Transverse colon (tissue), 3 donors: ENCODE results near the gene COPA.

Source experiments
- CTCF ChIP-seq, 5 experiments: fragments of 200-600 bp in 3 of 5; fragments of 450-650 bp in 2 of 5; sonication (generic) in 3 of 5; IDR thresholded peaks; 1 replicate in 2 of 5; 2 replicates in 3 of 5; pipeline ENCODE4 v1.5.1; 2016 to 2017; ENCODE audit warnings: antibody characterized with exemption in 5 of 5, inconsistent platforms in 3 of 5, mild to moderate bottlenecking in 2 of 5, moderate library complexity in 1 of 5
- EP300 ChIP-seq: sonication (generic); formaldehyde crosslinking; IDR thresholded peaks from one replicate; pipeline ENCODE4 v1.6.1; 2017; ENCODE audit warnings: antibody characterized with exemption, low read depth

- TF ChIP-seq CTCF (IDR thresholded peaks at IDR 0.05), result no peak
- no peak for TF ChIP-seq EP300
Measured at GRCh38 chr1:160346958-160347357, 3.9 kb upstream of the COPA start.
